NK-92 (cell line): ENCODE measurements around the gene HUNK.

Source experiments
- DNase-seq: peaks from one replicate; lab custom pipeline; 2025; ENCODE audit not compliant: unreplicated experiment; lab: John Stamatoyannopoulos, UW

HUNK gene

GRCh38 chr21:31895077-31895835, 22.4 kb downstream of the HUNK start:
- DNase-seq, result no peak

GRCh38 chr21:31896019-31896418, 23.2 kb downstream of the HUNK start:
- DNase-seq, result no peak

GRCh38 chr21:31897311-31897710, 24.5 kb downstream of the HUNK start:
- DNase-seq, result no peak

GRCh38 chr21:31898933-31899630, 26.3 kb downstream of the HUNK start:
- DNase-seq, result no peak

GRCh38 chr21:31900121-31900895, 27.5 kb downstream of the HUNK start:
- no peak for DNase-seq

GRCh38 chr21:31901315-31901714, 28.5 kb downstream of the HUNK start:
- no peak for DNase-seq

- no peak for DNase-seq
Observed at GRCh38 chr21:31902438-31902837, 29.6 kb downstream of the HUNK start.

GRCh38 chr21:31903896-31904295, 31.1 kb downstream of the HUNK start:
- DNase-seq, result no peak

GRCh38 chr21:31905503-31906451, 33.0 kb downstream of the HUNK start:
- no peak for DNase-seq

GRCh38 chr21:31908106-31909031, 35.5 kb downstream of the HUNK start:
- no peak for DNase-seq

- DNase-seq, result no peak
Observed at GRCh38 chr21:31909153-31910073, 36.6 kb downstream of the HUNK start.

- DNase-seq, result no peak
Observed at GRCh38 chr21:31910074-31910470, 37.3 kb downstream of the HUNK start.

- DNase-seq, result no peak
Observed at GRCh38 chr21:31911138-31911907, 38.5 kb downstream of the HUNK start.

- DNase-seq, result no peak
Observed at GRCh38 chr21:31912501-31912900, 39.7 kb downstream of the HUNK start.

GRCh38 chr21:31913182-31913608, 40.4 kb downstream of the HUNK start:
- DNase-seq, result no peak

- no peak for DNase-seq
Observed at GRCh38 chr21:31914472-31914871, 41.7 kb downstream of the HUNK start.

GRCh38 chr21:31915566-31915965, 42.7 kb downstream of the HUNK start:
- DNase-seq, result no peak

- no peak for DNase-seq
Observed at GRCh38 chr21:31917108-31917507, 44.3 kb downstream of the HUNK start.
